HG02798 (cell line): Measurements from ENCODE around the gene WAS.
A peak's percentile ranks its signal among the peaks of the same experiment; 100 is the strongest.
"Not testable (repeated sequence)": the region's sequence is repeated elsewhere in the genome, so short reads cannot be mapped to it uniquely, and the experiment has no call there.

Experiments used
- ATAC-seq: cut with Tn5 transposase; IDR thresholded peaks from one replicate; pipeline ENCODE4 v1.9.1; 2021; ENCODE audit warnings: mild to moderate bottlenecking; ENCODE audit not compliant: unreplicated experiment, poor library complexity

Gene WAS

GRCh38 chrX:48683411-48683982 lies at the start of gene WAS:
Gene WAS, plus strand, starts transcription at chrX:48683799. Its CDS starts 55 bp downstream, at chrX:48683854.
- peak; percentile 75 for ATAC-seq

DNA sequence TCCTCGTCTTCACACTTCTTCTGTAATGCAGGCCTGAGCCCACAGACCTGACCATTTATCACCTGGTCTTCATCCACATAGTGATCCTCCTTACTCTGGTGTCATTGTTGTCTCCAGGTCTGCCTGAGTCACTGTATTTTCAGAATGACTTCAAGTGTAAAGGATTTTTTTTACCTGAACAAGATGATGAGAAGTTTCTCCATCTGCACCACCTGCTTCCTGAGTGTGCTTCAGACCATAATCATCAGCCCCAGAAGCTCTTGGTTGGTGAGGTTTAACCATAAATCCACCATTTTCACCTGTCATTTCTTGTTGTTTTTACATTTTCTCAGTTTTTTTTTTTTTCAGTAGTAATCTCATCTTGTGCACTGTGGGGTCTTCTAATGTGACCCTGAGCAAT lies 47.3 kb upstream of the WAS start:
- no peak for ATAC-seq

- no peak for ATAC-seq
Observed at GRCh38 chrX:48636776-48637175, 46.8 kb upstream of the WAS start.

DNA sequence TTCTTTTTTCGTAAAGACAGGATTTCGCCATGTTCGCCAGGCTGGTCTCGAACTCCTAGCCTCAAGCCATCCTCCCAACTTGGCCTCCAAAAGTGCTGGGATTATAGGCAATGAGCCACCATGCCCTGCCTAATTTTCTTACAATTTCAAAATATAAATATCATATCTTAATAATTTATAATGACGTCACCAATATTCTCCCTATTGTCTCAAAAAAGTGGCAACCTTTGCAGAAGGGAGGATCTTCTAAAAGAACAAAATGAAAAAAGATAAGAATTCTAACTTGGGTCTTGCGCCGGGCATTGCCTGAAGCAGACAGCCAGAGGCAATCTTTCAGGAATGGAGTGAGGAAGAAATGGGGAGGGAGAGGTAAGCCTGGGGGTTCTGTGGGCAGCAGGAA lies 37.9 kb upstream of the WAS start:
- ATAC-seq = no peak

DNA sequence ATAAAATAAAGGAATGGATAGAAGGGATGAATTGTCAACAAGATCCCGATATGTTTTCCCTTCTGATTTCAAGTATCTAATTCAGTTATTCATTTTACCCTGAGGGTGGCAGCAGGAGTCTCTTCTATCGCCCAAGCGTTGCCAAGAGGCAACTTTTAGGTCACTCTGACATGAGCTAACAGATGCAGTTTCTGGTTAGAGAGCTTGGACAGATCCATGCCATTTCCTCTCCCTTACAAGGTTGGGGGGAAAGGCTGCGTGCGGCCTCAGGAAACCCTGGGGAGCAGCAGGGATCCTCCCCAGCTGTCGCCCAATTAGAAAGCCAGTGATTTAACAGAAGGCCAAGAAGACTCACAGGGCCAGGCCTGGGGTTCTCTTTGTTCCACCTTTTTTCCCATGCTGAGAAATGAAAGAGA lies 35.3 kb upstream of the WAS start:
- ATAC-seq = no peak

DNA sequence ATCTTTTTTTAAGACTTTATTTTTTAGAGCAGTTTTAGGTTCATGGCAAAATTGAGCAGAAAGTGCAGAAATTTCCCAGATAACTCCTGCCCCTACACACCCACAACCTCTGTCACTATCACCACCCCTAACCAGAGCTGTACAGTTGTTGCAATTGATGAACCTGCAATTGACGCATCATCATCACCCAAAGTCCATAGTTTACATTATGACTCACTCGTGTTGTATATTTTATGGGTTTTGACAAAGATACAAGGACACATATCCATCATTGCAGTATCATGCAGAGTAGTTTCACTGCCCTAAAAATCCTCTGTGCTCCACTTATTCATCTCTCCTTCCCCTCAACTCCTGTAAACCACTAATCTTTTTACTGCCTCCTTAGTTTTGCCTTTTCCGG lies 34.5 kb upstream of the WAS start:
- ATAC-seq = no peak

GRCh38 chrX:48652055-48652579 lies 31.5 kb upstream of the WAS start:
- not testable (repeated sequence) for ATAC-seq

DNA sequence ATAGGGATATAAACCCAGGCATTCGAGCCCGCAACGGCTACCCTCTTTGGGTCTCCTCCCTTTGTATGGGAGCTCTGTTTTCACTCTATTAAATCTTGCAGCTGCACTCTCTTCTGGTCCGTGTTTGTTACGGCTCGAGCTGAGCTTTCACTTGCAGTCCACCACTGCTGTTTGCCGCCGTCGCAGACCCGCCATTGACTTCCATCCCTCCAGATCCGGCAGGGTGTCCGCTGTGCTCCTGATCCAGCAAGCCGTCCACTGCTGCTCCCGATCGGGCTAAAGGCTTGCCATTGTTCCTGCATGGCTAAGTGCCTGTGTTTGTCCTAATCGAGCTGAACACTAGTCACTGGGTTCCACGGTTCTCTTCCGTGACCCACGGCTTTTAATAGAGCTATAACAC lies 28.9 kb upstream of the WAS start:
- not testable (repeated sequence) for ATAC-seq

DNA sequence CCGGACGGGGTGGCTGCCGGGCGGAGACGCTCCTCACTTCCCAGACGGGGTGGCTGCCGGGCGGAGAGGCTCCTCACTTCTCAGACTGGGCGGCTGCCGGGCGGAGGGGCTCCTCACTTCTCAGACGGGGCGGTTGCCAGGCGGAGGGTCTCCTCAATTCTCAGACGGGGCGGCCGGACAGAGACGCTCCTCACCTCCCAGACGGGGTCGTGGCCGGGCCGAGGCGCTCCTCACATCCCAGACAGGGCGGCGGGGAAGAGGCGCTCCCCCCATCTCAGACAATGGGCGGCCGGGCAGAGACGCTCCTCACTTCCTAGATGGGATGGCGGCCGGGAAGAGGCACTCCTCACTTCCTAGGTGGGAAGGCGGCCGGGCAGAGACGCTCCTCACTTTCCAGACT lies 23.9 kb upstream of the WAS start:
- not testable (repeated sequence) for ATAC-seq

DNA sequence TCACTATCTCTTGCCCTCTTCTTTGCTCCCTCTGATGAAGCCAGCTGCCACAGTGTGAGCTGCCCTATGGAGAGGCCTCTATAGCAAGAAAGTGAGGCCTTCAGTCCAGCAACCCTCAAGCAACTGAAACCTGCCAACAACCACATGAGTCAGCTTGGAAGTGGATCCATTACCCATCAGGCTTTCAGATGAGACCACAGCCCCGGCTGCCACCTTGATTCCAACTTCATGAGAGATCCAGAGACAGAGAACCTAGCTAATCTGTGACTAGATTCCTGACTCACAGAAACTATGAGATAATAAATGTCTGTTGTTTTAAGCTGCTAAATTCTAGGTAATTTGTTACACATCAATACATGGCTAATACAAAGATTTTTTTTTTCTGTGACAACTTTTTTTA lies 20.4 kb upstream of the WAS start:
- no peak for ATAC-seq

GRCh38 chrX:48664156-48664555 lies 19.4 kb upstream of the WAS start:
- no peak for ATAC-seq

- ATAC-seq = no peak
Observed at GRCh38 chrX:48665991-48666390, 17.6 kb upstream of the WAS start.

DNA sequence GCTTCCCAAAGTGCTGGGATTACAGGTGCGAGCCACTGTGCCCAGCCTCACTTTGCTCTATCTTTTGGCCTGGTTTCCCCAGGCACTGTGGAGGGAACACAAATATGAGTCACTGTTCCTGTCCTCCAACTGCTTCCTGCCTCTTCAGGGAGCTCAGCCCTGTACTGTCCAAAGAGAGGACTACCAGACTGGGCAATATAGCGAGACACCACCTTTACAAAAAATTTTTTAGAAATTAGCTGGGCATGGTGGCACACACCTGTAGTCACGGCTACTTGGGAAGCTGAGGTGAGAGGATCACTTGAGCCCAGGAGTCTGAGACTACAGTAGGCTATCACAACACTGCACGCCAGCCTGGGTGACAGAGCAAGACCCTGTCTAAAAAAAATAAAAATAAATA lies 16.9 kb upstream of the WAS start:
- ATAC-seq = no peak

DNA sequence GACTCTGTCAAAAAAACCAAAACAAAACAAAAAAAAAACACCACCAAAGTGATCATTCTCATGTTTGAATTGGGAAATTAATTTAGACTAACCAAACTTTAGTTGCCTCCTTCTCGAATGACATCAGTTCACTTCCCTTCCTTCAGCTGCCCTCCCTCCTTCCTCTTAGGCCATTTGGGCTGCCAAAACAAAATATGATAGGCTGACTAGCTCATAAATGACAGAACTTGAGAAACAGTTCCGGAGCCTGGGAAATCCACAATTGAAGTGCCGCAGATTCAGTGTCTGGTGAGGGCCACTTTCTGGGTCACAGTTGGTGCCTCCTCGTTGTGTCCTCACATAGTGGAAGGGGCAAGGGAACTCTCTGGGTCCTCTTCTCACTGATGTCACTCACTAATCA lies 16.1 kb upstream of the WAS start:
- no peak for ATAC-seq

DNA sequence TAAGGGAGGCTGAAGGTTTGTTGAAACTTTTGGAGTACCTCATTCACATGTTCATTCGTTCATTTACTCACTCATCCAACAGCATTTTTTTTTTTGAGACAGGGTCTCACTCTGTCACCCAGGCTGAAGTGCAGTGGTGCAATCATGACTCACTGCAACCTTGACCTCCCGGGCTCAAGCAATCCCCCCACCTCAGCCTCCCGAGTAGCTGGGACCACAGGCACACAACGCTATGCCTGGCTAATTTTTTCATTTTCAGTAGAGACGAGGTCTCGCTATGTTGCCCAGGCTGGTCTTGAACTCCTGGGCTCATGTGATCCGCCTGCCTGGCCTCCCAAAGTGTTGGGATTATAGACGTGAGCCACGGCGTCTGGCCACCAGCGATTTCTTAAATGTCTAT lies 15.4 kb upstream of the WAS start:
- ATAC-seq = not testable (repeated sequence)

- peak; percentile 96 for ATAC-seq
Observed at GRCh38 chrX:48676106-48676892, 7.3 kb upstream of the WAS start.

DNA sequence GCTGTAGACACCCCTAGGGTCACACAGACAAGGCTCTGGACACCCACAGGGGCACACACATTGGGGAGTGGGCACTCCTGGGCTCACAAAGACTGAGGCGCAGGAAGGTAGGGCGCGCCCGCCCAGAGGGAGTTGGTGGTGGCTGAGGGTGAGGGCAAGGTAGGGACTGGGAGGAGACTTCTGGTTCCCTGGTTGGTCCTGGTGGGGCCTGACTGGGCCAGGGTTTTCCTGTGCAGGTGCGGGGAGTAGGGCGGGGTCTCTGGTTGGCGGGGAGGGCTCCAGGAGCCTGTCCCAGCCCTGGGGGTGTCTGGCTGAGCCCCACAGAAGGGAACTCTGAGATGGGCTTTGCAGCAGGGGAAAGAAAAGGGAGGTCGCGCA lies 6.7 kb upstream of the WAS start:
- peak; percentile 6 for ATAC-seq

GRCh38 chrX:48677516-48677915 lies 6.1 kb upstream of the WAS start:
- ATAC-seq = no peak

DNA sequence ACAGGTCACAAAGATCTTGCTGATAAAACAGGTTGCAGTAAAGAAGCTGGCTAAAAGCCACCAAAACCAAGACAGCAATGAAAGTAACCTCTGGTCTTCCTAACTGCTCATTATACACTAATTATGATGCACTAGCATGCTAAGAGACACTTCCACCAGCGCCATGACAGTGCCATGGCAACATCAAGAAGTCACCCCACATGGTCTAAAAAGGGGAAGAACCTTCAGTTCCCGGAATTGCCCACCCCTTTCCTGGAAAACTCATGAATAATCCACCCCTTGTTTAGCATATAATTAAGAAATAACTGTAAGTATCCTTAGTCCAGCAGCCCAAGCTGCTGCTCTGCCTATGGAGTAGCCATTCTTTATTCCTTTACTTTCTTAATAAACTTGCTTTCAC lies 3.1 kb upstream of the WAS start:
- ATAC-seq = not testable (repeated sequence)

GRCh38 chrX:48680925-48681324 lies 2.7 kb upstream of the WAS start:
- not testable (repeated sequence) for ATAC-seq

GRCh38 chrX:48681539-48682183 lies 1.9 kb upstream of the WAS start:
- no peak for ATAC-seq
